Measurements from ENCODE around the gene ASTN1.
"Not testable (repeated sequence)": the region's sequence is repeated elsewhere in the genome, so short reads cannot be mapped to it uniquely, and the experiment has no call there.

ASTN1 gene

DNA sequence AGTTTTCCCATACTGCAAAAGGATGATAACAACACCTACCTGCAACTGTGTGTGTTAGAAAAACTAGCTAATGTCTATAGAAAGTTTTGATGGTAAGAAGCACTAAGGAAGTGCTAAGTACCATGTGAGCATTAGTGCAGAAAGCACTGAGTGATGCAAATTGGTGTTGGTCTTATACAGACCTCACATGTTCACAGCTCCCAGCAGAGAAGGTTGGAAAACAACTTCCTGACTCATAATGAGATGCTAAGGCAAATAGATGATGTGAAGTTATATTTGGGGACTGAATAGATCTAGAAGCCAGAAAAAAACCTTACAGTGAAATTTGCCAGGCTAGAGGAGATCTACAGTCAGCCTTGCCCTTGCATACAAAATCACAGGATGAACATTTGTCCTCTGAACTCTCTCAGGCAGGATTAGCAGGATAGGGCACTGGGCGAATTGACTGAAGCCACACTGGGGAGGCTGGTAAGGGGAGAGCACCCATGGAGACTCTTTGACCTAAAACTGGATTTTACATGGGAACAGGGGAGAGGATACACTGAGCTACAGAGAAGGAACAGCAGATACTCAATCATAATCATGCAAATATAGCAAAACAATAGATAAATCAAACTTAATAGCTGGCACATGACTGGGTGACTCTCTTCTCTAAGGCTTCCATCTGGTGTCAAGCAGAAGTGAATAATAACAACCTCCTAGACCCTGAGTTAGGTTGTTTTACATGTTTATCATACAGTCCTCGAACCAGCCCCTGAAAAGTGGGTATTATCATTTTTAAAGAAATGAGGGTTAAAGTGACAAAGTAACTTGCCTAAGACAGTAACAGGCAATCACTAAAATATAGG lies 61.3 kb downstream of the ASTN1 start:
- no peak for DNase-seq

DNA sequence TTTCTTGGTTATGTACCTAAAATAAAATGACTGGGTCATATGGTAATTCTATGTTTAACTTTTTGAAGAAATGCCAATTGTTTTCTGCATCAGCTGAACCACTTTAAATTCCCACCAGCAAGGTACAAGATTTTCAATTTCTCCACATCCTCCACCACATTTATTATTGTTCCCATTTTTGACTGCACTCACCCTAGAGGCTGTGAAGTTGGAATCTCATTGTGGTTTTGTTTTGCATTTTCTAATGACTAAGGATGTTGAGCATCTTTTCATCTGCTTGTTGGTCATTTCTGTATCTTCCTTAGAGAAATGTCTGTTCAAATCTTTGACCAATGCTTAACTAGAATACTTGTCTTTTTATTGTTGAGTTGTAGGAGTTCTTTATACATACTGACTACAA lies 72.5 kb downstream of the ASTN1 start:
- no peak for DNase-seq

DNA sequence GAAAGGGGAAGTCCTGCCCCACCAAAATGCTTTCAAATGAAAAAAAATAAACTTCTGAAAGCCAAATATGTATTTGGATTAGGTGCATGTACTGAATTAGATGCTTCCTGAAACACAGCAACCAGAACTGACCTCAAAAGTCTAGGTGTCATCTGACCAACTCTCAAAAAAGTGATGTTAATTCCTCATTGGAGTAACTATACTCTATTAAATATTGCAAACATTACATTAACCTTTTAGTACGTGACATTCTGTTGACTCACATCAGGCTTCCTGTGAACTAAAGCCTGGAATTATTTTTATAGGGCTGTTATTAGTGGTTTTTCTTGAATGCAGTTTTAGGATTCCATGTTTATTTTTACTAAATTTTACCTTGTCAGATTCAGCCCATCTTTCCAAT lies 73.5 kb downstream of the ASTN1 start:
- no peak for DNase-seq

DNA sequence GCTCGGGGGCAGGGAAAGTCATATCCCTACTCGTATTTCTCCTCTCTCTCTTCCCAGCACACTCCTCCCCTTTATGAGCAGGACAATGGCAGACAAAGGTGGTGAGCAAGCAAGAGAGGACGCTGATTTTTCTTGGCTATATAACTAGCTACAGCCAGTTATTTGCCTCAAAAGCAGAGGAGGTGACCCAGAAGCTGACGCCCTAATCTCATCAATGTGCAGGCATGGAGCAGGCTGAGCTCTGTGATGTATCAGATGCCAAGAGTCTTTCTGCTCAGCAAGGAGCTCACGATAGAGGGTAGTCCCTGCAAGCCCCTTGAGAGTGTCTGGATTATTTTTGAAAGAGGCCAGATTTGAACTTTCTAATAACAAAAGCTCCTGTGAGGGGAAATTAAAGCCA lies 75.5 kb downstream of the ASTN1 start:
- DNase-seq, result no peak

- no peak for DNase-seq
Observed at GRCh38 chr1:177082855-177083693, 81.4 kb downstream of the ASTN1 start.

DNA sequence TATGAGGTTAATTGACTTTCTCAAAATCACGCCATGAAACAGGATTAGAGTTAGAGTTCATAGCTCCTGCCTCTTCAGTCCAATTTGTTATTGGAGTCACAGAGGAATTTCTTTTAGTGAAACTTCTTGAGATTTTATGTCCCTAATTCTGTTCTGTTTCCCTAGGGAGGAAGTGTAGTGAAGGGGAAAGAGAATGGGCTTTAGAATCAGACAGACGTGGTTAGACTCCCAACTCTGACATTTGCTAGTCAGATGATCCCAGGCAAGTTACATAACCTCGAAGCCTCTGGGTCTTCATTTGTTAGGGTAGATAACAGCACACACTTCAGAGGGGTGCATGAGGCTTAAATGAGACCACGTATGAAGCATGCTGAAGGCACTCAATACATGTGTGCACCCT lies 83.9 kb downstream of the ASTN1 start:
- no peak for DNase-seq

DNA sequence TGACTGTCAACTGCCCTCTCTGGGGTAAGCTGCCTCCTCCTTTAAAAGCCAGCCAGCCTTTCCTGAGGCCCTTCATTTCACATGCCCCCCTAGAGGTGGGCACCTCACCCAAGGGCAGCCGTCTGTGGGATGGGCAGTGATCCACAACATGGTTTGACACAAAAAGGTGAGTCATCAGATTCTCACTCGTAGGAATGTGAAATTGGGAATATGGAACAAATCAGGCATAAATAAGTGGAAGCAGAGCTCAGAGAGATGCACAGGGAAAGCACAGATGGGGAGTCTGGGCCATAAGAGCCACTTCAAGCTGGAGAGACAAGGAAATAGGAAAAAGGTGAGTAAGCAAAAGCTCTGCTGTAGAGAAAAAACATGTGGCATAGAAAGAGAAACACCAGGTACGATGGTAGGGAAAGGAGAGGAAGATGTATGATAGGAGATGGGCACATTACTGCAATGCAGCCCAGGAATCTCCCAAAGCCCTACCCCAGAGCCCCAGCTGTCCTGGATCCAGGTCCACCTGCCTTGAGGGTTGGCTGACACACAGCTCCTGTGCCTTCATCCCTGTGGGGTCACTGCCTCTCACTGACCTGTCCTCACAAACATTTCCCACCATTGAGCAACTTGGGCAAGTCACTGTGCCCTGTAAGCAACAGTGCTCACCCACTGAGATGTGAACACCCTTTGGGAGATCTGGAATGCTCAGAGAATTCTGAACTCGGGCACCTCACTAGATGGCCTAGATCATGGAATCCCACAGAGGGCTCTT lies 86.6 kb downstream of the ASTN1 start:
- DNase-seq, result no peak

DNA sequence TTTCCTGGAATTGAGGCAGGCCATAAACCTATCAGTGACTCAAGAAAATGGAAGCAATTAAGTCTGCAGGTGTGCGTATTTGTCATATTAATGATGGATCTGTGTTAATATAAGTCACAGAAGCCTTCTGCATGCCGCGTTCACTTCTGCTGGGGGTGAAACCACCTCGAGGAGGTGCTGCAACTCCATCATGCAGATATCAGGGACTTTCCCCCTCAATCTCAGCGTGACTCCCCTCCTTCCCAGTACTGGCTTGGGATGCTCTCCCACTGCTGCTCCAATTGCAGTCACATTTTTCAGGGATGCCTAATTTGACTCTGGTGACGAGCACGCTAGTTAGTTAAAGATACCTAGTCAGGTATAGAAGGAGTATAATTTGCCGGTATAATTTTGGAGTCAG lies 87.5 kb downstream of the ASTN1 start:
- no peak for DNase-seq

DNA sequence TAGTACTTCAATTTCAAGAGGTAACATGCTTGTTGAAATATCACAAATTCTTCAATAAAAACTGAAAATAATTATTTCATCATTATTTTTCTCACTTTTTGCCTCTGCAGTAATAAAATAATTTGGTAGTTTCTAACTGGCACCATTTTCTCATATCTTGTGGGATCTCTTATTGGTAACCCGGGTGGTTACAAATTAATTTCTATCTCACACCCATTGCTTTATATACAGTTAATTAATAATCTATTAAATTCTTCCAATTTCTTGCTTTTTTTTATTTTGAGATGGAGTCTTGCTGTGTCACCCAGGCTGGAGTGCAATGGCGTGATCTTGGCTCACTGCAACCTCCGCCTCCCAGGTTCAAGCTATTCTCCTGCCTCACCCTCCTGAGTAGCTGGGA lies 89.7 kb downstream of the ASTN1 start:
- DNase-seq, result not testable (repeated sequence)

DNA sequence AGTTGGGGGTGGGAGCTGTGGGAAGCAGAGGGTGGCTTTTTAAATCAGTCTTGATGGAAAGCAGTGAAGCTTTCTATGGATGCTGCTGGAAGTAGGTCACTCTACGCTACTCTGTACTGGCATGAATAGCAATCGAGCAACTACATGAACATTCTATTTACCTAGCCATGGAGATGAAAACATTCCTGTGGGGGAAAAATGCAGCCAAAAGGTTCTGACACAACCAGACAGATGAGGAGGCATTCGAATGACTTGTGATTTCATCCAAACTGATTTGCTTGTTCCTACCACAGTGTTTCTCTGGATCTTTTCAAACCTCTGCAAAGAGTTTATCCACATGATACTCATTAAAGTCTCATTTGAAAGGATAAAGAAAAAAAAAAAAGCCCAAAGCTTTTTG lies 95.0 kb downstream of the ASTN1 start:
- no peak for DNase-seq

GRCh38 chr1:177067752-177068410 lies 96.6 kb downstream of the ASTN1 start:
- no peak for DNase-seq

DNA sequence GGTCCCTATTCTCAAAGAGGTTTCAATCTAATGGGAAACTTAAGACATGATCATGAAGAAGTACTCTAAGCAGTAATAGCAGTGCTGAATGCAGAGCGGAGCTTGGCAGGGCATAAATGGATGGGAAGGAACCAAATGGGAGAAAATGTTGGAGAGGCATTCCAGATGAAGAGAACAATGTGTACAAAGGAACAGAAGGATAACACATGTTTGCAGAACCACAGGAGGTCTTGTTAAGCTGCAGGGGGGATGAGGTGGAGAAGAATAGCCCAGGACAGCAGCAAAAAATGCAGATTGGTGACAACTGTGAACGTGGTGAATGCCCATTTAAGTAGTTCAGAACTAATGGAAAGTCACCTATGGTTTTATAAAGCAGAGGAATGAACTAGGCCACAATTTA lies 99.1 kb downstream of the ASTN1 start:
- DNase-seq, result no peak

- DNase-seq, result no peak
Observed at GRCh38 chr1:177063648-177064047, 100.9 kb downstream of the ASTN1 start.

DNA sequence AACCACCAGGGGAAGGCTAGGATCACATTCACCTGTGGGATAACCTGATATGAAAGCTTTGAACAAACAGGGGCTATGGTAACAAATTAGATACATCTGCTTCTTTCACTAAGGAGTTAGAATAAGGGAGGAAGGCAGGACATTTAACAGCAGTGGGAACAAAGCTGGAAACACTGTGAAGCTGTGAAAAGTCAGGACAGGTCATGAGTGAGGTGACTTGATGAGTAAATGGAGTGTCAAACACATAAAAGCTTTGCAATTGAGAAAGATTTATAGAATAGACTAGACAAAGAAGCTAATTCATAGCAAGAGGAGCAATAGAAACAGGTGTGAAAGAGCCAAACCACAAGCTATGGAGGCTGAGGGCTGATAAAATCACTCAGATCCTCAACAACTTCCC lies 110.0 kb downstream of the ASTN1 start:
- no peak for DNase-seq

DNA sequence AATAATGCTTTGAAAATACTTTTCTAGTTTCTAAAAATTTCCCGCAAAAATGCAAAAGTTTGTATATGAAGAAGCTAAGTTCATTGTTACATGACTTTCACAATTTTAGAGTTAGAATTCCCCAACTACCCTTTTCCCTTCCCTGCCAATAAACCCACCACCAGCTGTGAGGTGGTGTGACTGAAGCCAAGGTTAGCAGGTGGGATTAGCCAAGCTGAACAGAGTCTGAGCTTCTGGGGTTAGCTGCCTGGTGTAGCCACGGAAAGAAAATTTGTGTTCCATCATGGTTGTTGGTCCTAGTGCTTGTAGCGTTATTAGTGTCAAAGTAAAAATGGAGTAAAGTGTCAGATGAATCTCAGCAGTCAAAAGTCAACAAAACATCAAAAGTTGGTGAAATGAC lies 110.9 kb downstream of the ASTN1 start:
- DNase-seq, result no peak

DNA sequence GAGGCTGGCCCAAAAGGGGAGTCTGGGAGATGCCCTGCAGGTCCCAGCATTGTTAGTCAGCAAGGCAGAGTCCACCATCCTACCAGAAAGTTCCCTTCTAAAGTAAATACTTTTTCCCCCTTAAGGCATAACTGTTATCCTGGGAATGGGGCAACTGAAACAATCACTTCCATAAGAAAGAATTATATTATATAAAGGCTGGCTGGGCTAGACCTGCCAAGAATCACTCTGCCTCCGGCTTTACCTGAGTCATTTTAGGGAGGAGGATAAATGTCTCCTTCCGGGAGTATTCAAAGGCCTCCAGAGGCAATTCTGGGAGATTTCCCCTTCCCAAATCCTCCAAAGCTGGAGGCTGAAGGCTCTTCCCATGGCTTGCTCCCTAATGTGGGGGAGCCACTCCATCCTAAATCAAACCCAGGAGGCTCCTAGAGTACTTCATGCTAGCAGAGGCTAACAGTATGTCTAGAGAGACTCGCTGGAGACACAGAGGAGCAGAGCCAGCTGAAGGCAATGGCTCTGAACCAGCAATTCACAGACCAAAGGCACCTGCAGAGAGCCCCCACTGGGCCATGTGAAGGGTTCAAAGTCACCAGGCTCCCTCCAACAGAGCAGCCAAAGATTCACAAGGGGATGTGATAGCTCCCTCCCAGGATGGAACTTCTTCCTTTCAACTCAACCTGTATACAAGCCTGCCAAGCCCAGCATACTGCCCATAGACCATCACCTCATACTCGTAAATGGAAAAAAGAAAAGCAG lies 116.0 kb downstream of the ASTN1 start:
- DNase-seq, result no peak

GRCh38 chr1:177045151-177045550 lies 119.4 kb downstream of the ASTN1 start:
- no peak for DNase-seq

DNA sequence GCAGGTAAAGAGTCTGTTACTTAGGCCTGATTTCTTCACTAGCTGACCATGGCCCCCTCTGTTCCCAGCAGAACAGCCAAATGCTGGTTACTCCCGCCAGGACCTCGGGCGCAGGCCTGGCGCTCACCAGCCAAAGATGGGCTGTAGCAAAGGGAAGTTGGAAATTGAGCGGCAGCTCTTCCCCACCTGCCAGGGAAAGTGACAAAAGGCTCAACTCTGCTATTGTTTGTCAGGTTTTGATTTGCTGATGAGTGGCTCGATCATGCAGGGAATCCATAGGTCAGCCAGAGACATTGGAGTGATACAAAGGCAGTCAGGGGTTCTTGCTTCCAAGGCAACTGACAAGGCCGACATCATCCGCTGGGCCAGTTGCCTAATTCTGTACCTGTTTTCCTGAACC lies 120.1 kb downstream of the ASTN1 start:
- no peak for DNase-seq

- DNase-seq, result no peak
Observed at GRCh38 chr1:177043597-177043996, 120.9 kb downstream of the ASTN1 start.

DNA sequence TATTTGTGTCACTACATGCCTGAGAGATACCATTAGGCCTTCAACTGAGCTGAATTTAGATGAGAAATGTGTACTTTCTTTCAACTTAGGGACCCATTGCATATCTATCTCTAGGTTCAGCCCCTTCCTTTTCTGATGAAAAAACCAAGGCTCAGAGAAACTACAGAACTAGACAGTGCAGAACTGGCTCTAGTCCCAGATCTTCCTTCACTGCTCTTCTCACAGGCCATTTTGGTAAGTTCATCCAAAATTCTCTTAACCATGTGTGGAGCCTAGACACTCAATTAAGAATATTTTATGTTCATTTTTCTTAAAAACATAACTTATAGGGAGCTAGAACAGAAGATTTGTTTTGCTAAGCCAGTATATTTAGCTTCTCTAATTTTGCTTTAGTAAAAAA lies 128.9 kb downstream of the ASTN1 start:
- DNase-seq, result no peak

- DNase-seq, result no peak
Observed at GRCh38 chr1:177033628-177034027, 130.9 kb downstream of the ASTN1 start.

DNA sequence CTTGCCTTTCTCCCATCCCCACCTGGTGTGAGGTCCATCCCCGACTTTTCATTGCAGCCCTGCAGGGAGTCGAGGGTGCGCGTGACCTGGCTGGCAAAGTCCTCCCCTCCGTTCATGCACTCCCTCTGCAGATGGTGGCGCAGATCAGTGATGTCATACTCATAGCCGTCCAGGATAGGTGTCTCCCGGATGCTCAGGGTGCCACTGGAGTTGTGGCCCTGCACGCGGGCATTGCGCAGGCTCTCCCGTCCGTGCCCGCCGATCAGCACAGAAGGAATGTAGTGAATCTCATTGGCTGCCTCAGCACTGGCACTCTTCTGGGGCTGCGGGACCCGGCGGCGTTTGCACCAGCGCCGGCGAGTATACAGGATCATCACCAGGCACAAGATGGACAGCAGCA lies 132.1 kb downstream of the ASTN1 start:
- no peak for DNase-seq

All from CD4-positive, alpha-beta T cell treated with Interleukin-15 for 1 hour (primary cell).